ENCODE results near the gene ITGB6. TPM values are rescaled to one million over a fixed set of nuclear protein-coding genes. Genes with fewer than 3 reads are reported as not detected.

The ITGB6 gene
- total and polyA plus RNA-seq, 2 donors from 2014 or later = 13.4 to 302 TPM

GRCh38 chr2:160145471-160145870, 54.6 kb downstream of the ITGB6 start:
- TF ChIP-seq CTCF (IDR thresholded peaks at IDR 0.05; ENCODE audit: borderline replicate concordance, extremely low read depth, insufficient read depth) = no peak
- H3K9me3 ChIP-seq (ENCODE audit: control insufficient read depth in 2 of 3, insufficient read depth in 1 of 3, low read length in 3 of 3) = no peaks in the 10 kb centered on the region
- H3K4me3 ChIP-seq (ENCODE audit: low read length in 3 of 3) = no peak overlapping the region
- H3K27ac ChIP-seq (ENCODE audit: low read depth in 2 of 2, low read length in 2 of 2) = no peak overlapping the region
- H3K4me1 ChIP-seq (ENCODE audit: control insufficient read depth in 2 of 3, insufficient read depth in 2 of 3, low read depth in 1 of 3, low read length in 3 of 3) = no peaks in the 10 kb centered on the region
- no peaks in the 10 kb centered on the region for H3K36me3 ChIP-seq (ENCODE audit: control insufficient read depth in 2 of 3, insufficient read depth in 3 of 3, low read length in 3 of 3)
- DNase-seq (no peak), FAIRE-seq (no peak)
- intact Hi-C loops (cut with DNase I) = no loop called here
- H3K9ac ChIP-seq (ENCODE audit: low read length in 3 of 3) = no peak overlapping the region
- H3K27me3 ChIP-seq (ENCODE audit: control insufficient read depth, insufficient read depth, low read length) = no peaks in the 10 kb centered on the region

GRCh38 chr2:160144280-160144990, 55.6 kb downstream of the ITGB6 start:
- intact Hi-C loops (cut with DNase I) = no loop called here
- no peaks in the 10 kb centered on the region for H3K27me3 ChIP-seq (ENCODE audit: control insufficient read depth, insufficient read depth, low read length)
- no peaks in the 10 kb centered on the region for H3K36me3 ChIP-seq (ENCODE audit: control insufficient read depth in 2 of 3, insufficient read depth in 3 of 3, low read length in 3 of 3)
- no peak for FAIRE-seq
- DNase-seq = peak in 1 of 5 donors; percentile 43
- no peak for TF ChIP-seq CTCF (IDR thresholded peaks at IDR 0.05; ENCODE audit: borderline replicate concordance, extremely low read depth, insufficient read depth)
- no peaks in the 10 kb centered on the region for H3K4me1 ChIP-seq (ENCODE audit: control insufficient read depth in 2 of 3, insufficient read depth in 2 of 3, low read depth in 1 of 3, low read length in 3 of 3)
- no peak overlapping the region for H3K27ac ChIP-seq (ENCODE audit: low read depth in 2 of 2, low read length in 2 of 2)
- H3K9ac ChIP-seq (ENCODE audit: low read length in 3 of 3) = no peak overlapping the region
- H3K4me3 ChIP-seq (ENCODE audit: low read length in 3 of 3) = no peak overlapping the region
- no peaks in the 10 kb centered on the region for H3K9me3 ChIP-seq (ENCODE audit: control insufficient read depth in 2 of 3, insufficient read depth in 1 of 3, low read length in 3 of 3)

- no peaks in the 10 kb centered on the region for H3K4me1 ChIP-seq (ENCODE audit: control insufficient read depth in 2 of 3, insufficient read depth in 2 of 3, low read depth in 1 of 3, low read length in 3 of 3)
- TF ChIP-seq CTCF (IDR thresholded peaks at IDR 0.05; ENCODE audit: borderline replicate concordance, extremely low read depth, insufficient read depth) = no peak
- no peak overlapping the region for H3K9ac ChIP-seq (ENCODE audit: low read length in 3 of 3)
- H3K27me3 ChIP-seq (ENCODE audit: control insufficient read depth, insufficient read depth, low read length) = no peaks in the 10 kb centered on the region
- DNase-seq (no peak), FAIRE-seq (no peak)
- no peaks in the 10 kb centered on the region for H3K36me3 ChIP-seq (ENCODE audit: control insufficient read depth in 2 of 3, insufficient read depth in 3 of 3, low read length in 3 of 3)
- H3K27ac ChIP-seq (ENCODE audit: low read depth in 2 of 2, low read length in 2 of 2) = no peak overlapping the region
- H3K9me3 ChIP-seq (ENCODE audit: control insufficient read depth in 2 of 3, insufficient read depth in 1 of 3, low read length in 3 of 3) = no peaks in the 10 kb centered on the region
- intact Hi-C loops (cut with DNase I) = no loop called here
- H3K4me3 ChIP-seq (ENCODE audit: low read length in 3 of 3) = no peak overlapping the region
These were observed 57.6 kb downstream of the ITGB6 start for GRCh38 chr2:160142472-160142871.

All from kidney (tissue), 14 donors.